ENCODE data around the gene FBXO9.

Gene FBXO9

GRCh38 chr6:53065266-53066076 is at the start of gene FBXO9:
Gene FBXO9 (plus strand): TSS chr6:53065404. CDS start chr6:53065790, 386 bp downstream.
- in situ Hi-C loops (cut with MboI; ENCODE audit: low sequenced_read_pairs), result no loop called here

GRCh38 chr6:53015486-53015885 is 49.7 kb upstream of the FBXO9 start:
- in situ Hi-C loops (cut with MboI; ENCODE audit: low sequenced_read_pairs), result no loop called here

- in situ Hi-C loops (cut with MboI; ENCODE audit: low sequenced_read_pairs), result no loop called here
These were observed 46.8 kb upstream of the FBXO9 start for GRCh38 chr6:53018446-53018845.

DNA sequence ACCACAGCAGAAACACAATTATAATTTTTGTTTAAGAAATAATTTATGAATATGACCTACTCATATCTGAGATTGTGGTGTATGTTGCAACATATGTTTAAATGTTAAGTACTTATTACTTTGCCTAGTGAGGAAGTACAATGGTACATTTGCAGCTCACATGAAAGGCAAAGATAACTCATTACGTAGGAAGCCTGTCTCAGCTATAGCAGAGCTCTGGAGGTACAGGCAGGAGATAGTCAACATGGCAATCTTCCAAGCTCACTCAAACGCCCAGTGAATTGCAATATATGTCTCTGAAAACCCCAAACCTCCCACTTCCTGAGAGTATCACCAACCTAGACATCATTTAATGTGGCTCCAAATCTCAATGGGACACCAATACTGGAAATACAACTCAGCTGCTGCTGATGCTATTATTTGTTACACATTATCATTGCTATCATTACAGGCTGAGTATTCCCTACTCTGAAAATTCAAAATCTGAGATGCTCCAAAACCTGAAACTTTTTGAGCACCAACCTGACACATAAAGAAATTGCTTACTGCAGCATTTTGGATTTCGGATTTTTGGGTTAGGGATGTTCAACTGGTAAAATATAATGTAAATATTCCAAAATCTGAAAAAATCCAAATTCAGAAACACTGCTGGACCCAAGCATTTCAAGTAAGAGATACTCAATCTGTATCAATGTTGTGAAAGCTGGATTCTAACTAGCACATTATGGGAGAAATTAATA is 45.0 kb upstream of the FBXO9 start:
- in situ Hi-C loops (cut with MboI; ENCODE audit: low sequenced_read_pairs), result no loop called here

GRCh38 chr6:53023323-53023722 is 41.9 kb upstream of the FBXO9 start:
- in situ Hi-C loops (cut with MboI; ENCODE audit: low sequenced_read_pairs), result no loop called here

DNA sequence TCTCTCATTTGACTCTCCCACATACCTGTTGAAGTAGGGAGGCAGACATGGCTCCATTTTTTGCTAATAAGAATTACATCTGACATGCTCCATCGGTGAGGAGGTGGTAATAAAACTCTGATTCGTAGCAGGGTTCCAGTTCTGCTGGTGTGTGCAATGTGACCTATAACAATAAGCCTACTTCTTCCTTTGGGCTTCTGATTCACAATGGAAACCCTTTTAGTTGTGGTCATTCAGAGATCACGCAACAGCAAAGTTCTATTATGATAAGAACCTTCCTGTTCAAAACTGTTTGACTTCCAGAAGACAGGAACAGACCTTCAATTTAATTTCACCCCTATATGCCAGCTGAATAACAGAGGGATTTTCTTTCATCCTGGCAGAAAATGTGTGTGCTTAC is 38.7 kb upstream of the FBXO9 start:
- in situ Hi-C loops (cut with MboI; ENCODE audit: low sequenced_read_pairs), result no loop called here

- in situ Hi-C loops (cut with MboI; ENCODE audit: low sequenced_read_pairs), result no loop called here
These were observed 38.0 kb upstream of the FBXO9 start for GRCh38 chr6:53027131-53027718.

GRCh38 chr6:53028467-53028866 is 36.7 kb upstream of the FBXO9 start:
- in situ Hi-C loops (cut with MboI; ENCODE audit: low sequenced_read_pairs), result no loop called here

DNA sequence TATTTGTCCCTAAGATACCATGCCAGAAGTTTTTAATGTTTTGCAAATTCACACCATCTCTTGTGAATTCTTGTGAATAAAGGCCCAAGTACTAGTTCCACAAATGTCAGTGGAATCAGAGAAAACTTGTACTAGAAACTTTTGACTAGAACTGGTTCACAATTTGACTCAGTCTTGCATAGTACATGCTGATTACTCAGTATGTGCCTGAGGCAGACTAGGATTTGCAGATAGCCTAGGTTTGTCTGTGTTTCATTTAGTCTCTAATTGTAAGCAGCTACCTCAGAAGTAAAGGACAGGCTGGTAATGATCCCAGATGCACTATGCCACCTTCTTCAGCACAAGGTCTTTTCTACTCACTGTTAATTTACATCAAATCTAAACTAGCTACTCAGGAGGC is 35.9 kb upstream of the FBXO9 start:
- in situ Hi-C loops (cut with MboI; ENCODE audit: low sequenced_read_pairs), result no loop called here

GRCh38 chr6:53029761-53030160 is 35.4 kb upstream of the FBXO9 start:
- in situ Hi-C loops (cut with MboI; ENCODE audit: low sequenced_read_pairs), result no loop called here

DNA sequence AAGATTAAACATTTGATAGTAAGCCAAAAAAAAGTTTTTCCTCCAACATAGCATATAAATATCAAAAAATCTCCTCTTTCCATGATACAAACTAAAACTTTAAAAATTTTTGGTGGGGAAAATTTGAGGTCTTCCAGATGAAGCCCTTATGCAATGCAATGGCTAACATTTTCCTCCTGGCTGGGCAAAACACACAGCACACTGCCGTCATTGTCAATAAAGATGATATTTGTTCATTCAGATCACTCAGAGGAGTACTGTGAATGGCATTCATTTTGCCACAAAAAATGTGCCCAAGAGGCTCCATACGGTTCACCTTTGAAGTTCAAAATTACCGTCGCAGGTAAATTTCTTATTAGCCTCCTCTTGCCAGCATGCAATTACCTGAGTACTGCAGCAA is 33.9 kb upstream of the FBXO9 start:
- in situ Hi-C loops (cut with MboI; ENCODE audit: low sequenced_read_pairs), result no loop called here

DNA sequence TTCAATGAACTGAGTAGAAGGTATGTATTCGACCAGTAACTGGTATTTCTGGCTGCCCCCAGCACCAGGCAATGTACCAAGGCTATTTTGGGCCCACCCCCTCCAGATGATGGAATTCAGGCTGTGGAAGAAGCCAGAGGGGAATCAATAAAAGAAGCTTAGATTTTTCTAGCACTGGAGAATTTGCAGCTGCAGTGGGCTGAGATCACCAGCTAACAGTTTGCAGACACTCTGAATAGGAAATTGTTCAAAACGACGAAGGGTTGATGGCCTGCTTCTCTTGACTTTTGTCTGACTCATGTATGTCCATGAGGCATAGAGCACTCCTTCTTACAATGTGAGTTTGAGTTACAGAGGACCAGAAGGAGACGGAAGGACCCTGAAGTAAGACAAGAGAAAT is 32.4 kb upstream of the FBXO9 start:
- in situ Hi-C loops (cut with MboI; ENCODE audit: low sequenced_read_pairs), result no loop called here

- in situ Hi-C loops (cut with MboI; ENCODE audit: low sequenced_read_pairs), result no loop called here
These were observed 31.4 kb upstream of the FBXO9 start for GRCh38 chr6:53033764-53034163.

- in situ Hi-C loops (cut with MboI; ENCODE audit: low sequenced_read_pairs), result no loop called here
These were observed 29.5 kb upstream of the FBXO9 start for GRCh38 chr6:53035549-53036213.

- in situ Hi-C loops (cut with MboI; ENCODE audit: low sequenced_read_pairs), result no loop called here
These were observed 27.1 kb upstream of the FBXO9 start for GRCh38 chr6:53038141-53038540.

DNA sequence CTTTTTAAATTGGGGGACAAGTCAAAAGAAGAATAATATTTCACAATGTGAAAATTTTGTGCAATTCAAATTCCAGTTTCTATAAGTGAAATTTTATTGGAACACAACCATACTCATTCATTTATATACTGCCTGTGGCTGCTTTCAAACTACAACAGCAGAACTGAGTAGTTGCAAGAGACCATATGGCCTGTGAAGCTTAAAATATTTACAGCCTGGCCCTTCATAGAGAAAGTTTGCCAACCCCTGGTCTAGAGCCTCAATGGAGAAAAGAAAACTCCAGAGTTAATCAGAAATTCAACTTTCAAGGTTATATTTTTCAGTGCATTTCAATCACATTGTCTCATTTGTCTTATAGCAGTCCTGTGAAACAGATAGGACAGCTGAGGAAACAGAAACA is 26.6 kb upstream of the FBXO9 start:
- in situ Hi-C loops (cut with MboI; ENCODE audit: low sequenced_read_pairs), result no loop called here

DNA sequence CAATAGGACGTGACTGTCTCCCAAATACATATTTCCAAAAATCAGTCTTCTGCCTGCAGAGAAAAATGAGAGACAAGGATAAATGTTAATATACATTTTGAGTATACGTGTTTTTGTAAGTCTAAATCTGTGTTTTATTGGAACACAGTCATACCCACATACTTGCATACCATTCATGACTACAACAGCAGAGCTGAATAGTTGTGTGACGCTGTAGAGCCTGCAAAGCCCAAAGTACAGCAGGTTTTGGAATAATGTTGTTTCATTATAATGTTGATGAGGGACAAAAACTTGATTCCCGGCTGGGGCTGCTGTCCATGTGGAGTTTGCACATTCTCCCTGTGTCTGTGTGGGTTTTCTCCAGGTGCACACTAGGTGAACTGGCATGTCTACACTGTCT is 23.8 kb upstream of the FBXO9 start:
- in situ Hi-C loops (cut with MboI; ENCODE audit: low sequenced_read_pairs), result no loop called here

GRCh38 chr6:53042112-53042511 is 23.1 kb upstream of the FBXO9 start:
- in situ Hi-C loops (cut with MboI; ENCODE audit: low sequenced_read_pairs), result no loop called here

GRCh38 chr6:53043581-53043980 is 21.6 kb upstream of the FBXO9 start:
- in situ Hi-C loops (cut with MboI; ENCODE audit: low sequenced_read_pairs), result no loop called here

- in situ Hi-C loops (cut with MboI; ENCODE audit: low sequenced_read_pairs), result no loop called here
These were observed 21.1 kb upstream of the FBXO9 start for GRCh38 chr6:53044071-53044470.

DNA sequence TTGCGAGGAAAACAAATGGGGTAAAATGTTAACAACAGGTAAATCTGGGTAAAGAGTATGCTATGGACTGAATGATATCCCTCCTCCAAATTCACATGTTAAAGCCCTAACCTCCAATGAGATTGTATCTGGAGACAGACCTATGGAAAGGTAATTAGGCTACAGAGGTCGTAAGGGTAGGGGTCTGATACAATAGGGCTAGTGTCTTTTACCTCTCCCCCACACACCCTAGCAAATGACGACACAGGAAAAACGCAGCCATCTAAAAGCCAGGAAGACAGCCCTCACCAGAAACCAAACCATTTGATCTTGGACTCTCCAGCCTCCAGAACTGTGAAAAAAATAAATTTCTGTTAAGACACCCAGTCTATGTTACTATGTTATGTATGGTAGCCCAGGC is 20.6 kb upstream of the FBXO9 start:
- in situ Hi-C loops (cut with MboI; ENCODE audit: low sequenced_read_pairs), result no loop called here
